H9 (cell line): ENCODE measurements around the gene NFIX. TPM values are rescaled to one million over a fixed set of nuclear protein-coding genes. Genes with fewer than 3 reads are reported as not detected.
A peak's percentile ranks its signal among the peaks of the same experiment; 100 is the strongest.

Experiments used
- DNase-seq: peaks from one replicate; pipeline ENCODE4 v3.0.0-alpha.2; 2017
- H2AFZ ChIP-seq: one replicate; pipeline ENCODE4 v1.6.1; 2013; ENCODE audit warnings: mild to moderate bottlenecking, low read length, control low read depth, moderate library complexity
- H2AK5ac ChIP-seq: 2 replicates; pipeline ENCODE4 v1.6.1; 2013; ENCODE audit warnings: low read length, control low read depth, mixed read lengths; ENCODE audit not compliant: insufficient read length
- H2BK120ac ChIP-seq: one replicate; pipeline ENCODE4 v1.6.1; 2013; ENCODE audit warnings: low read depth, mild to moderate bottlenecking, low read length, control low read depth, inconsistent platforms; ENCODE audit not compliant: poor library complexity, severe bottlenecking
- H2BK12ac ChIP-seq: 2 replicates; pipeline ENCODE4 v1.6.1; 2013; ENCODE audit warnings: low read length, control low read depth, mixed read lengths, low read depth; ENCODE audit not compliant: insufficient read length
- H2BK15ac ChIP-seq: 2 replicates; pipeline ENCODE4 v1.6.1; 2013; ENCODE audit warnings: low read depth, low read length, control low read depth
- H2BK20ac ChIP-seq: one replicate; pipeline ENCODE4 v1.6.1; 2013; ENCODE audit warnings: low read depth, mild to moderate bottlenecking, low read length, control low read depth, inconsistent platforms; ENCODE audit not compliant: poor library complexity, severe bottlenecking
- H2BK5ac ChIP-seq: 2 replicates; pipeline ENCODE4 v1.6.1; 2013; ENCODE audit warnings: low read length, control low read depth, mixed read lengths; ENCODE audit not compliant: insufficient read length
- H3K14ac ChIP-seq: 2 replicates; pipeline ENCODE4 v1.6.1; 2013; ENCODE audit warnings: low read length, control low read depth; ENCODE audit not compliant: insufficient read depth
- H3K18ac ChIP-seq: 2 replicates; pipeline ENCODE4 v1.6.1; 2013; ENCODE audit warnings: low read depth, mild to moderate bottlenecking, mixed read lengths, low read length, control low read depth; ENCODE audit not compliant: insufficient read length
- H3K23ac ChIP-seq: 2 replicates; pipeline ENCODE4 v1.6.1; 2013; ENCODE audit warnings: low read length, control low read depth, mixed read lengths, low read depth; ENCODE audit not compliant: insufficient read length
- H3K23me2 ChIP-seq: 2 replicates; pipeline ENCODE4 v1.6.1; 2013; ENCODE audit warnings: low read depth, mild to moderate bottlenecking, mixed read lengths, low read length, control low read depth; ENCODE audit not compliant: insufficient read length, poor library complexity, severe bottlenecking
- H3K27ac ChIP-seq: 2 replicates; pipeline ENCODE4 v1.5.1; 2013; ENCODE audit warnings: low read length, control low read depth, mixed read lengths, low read depth; ENCODE audit not compliant: insufficient read length
- H3K27me3 ChIP-seq: 2 replicates; pipeline ENCODE4 v1.6.1; 2013; ENCODE audit warnings: low read length, control low read depth, inconsistent platforms; ENCODE audit not compliant: insufficient read depth
- H3K4ac ChIP-seq: 2 replicates; pipeline ENCODE4 v1.6.1; 2013; ENCODE audit warnings: low read depth, mild to moderate bottlenecking, control low read depth, inconsistent platforms, low read length, moderate library complexity
- H3K4me1 ChIP-seq: 2 replicates; pipeline ENCODE4 v1.6.1; 2013; ENCODE audit warnings: low read length, control low read depth, inconsistent platforms; ENCODE audit not compliant: insufficient read depth
- H3K4me2 ChIP-seq: 2 replicates; pipeline ENCODE4 v1.6.1; 2013; ENCODE audit warnings: low read length, control low read depth, mixed read lengths; ENCODE audit not compliant: insufficient read length, insufficient read depth
- H3K56ac ChIP-seq: 2 replicates; pipeline ENCODE4 v1.6.1; 2013; ENCODE audit warnings: low read depth, mild to moderate bottlenecking, mixed read lengths, low read length, control low read depth; ENCODE audit not compliant: insufficient read length
- H3K79me1 ChIP-seq: 2 replicates; pipeline ENCODE4 v1.6.1; 2013; ENCODE audit warnings: low read depth, mild to moderate bottlenecking, moderate library complexity, low read length, control low read depth, inconsistent platforms; ENCODE audit not compliant: insufficient read depth, poor library complexity, severe bottlenecking
- H3K79me2 ChIP-seq: 2 replicates; pipeline ENCODE4 v1.6.1; 2013; ENCODE audit warnings: low read length, control low read depth, inconsistent platforms; ENCODE audit not compliant: insufficient read depth
- H3K9ac ChIP-seq: 2 replicates; pipeline ENCODE4 v1.6.1; 2013; ENCODE audit warnings: low read length, control low read depth, mixed read lengths; ENCODE audit not compliant: insufficient read length; ENCODE audit errors: extremely low read depth
- H3K9me3 ChIP-seq: one replicate; pipeline ENCODE4 v1.6.1; 2013; ENCODE audit warnings: low read depth, low read length, inconsistent platforms; ENCODE audit not compliant: control insufficient read depth
- H3T11ph ChIP-seq: one replicate; pipeline ENCODE4 v1.6.1; 2013; ENCODE audit warnings: mild to moderate bottlenecking, low read length, control low read depth, inconsistent platforms
- H4K20me1 ChIP-seq: one replicate; pipeline ENCODE4 v1.6.1; 2013; ENCODE audit not compliant: control insufficient read depth, insufficient read length, insufficient read depth
- H4K5ac ChIP-seq: 2 replicates; pipeline ENCODE4 v1.6.1; 2013; ENCODE audit warnings: low read depth, mild to moderate bottlenecking, mixed read lengths, low read length, control low read depth; ENCODE audit not compliant: insufficient read length
- H4K8ac ChIP-seq: replicated peaks from 2 replicates; pipeline ENCODE4 v1.6.1; 2013; ENCODE audit warnings: low read length, control low read depth, mixed read lengths, low read depth; ENCODE audit not compliant: insufficient read length
- H4K91ac ChIP-seq: 2 replicates; pipeline ENCODE4 v1.6.1; 2013; ENCODE audit warnings: low read depth, mild to moderate bottlenecking, moderate library complexity, mixed read lengths, low read length, control low read depth; ENCODE audit not compliant: insufficient read length
- H3K27ac Mint-ChIP-seq, 3 experiments: 2 replicates in 2 of 3; 3 replicates in 1 of 3; pipeline ENCODE4 v1.8.0; 2020 to 2021; ENCODE audit warnings: mixed read lengths in 3 of 3, mild to moderate bottlenecking in 1 of 3, moderate library complexity in 1 of 3
- H3K27me3 Mint-ChIP-seq: 2 replicates; pipeline ENCODE4 v1.8.0; 2021; ENCODE audit warnings: low read depth, mild to moderate bottlenecking, moderate library complexity, mixed read lengths
- H3K36me3 Mint-ChIP-seq, 3 experiments: 2 replicates in 2 of 3; 3 replicates in 1 of 3; pipeline ENCODE4 v1.8.0; 2020 to 2021; ENCODE audit warnings: low read depth in 3 of 3, mixed read lengths in 3 of 3; ENCODE audit not compliant: insufficient read depth in 1 of 3
- H3K4me1 Mint-ChIP-seq, 2 experiments: 2 replicates each; pipeline ENCODE4 v1.8.0; 2020; ENCODE audit warnings: mixed read lengths in 2 of 2
- H3K4me3 Mint-ChIP-seq, 2 experiments: 2 replicates in 1 of 2; 3 replicates in 1 of 2; pipeline ENCODE4 v1.8.0; 2020 to 2021; ENCODE audit warnings: mild to moderate bottlenecking in 2 of 2, mixed read lengths in 2 of 2, moderate library complexity in 1 of 2
- H3K9me3 Mint-ChIP-seq, 2 experiments: 2 replicates in 1 of 2; 3 replicates in 1 of 2; pipeline ENCODE4 v1.8.0; 2020; ENCODE audit warnings: mild to moderate bottlenecking in 2 of 2, mixed read lengths in 2 of 2, moderate library complexity in 1 of 2
- WGBS: extraction: QIAGEN DNeasy Blood & Tissue Kit; methylation state at CpG from one replicate; pipeline ENCODE4 v1.1.7; 2013; ENCODE audit warnings: missing lambda C conversion rate, low lambda C conversion rate, mixed read lengths; ENCODE audit not compliant: insufficient read length; ENCODE audit errors: extremely low coverage; 5-methylcytosine and 5-hydroxymethylcytosine counted together
- total RNA-seq: library from RNA; stranded (reverse); gene quantifications from 2 replicates; pipeline ENCODE4 v1.2.1, GENCODE V29; 2021
- TF ChIP-seq, protein P1 (sequence below): fragments of 200-600 bp; sonication (generic); conservative IDR thresholded peaks from 3 replicates; pipeline ENCODE4 v1.8.0; 2021; ENCODE audit warnings: antibody characterized with exemption, mild to moderate bottlenecking

NFIX gene
- total RNA-seq, 1 experiment from 2014 or later = 0.31 TPM

DNA sequence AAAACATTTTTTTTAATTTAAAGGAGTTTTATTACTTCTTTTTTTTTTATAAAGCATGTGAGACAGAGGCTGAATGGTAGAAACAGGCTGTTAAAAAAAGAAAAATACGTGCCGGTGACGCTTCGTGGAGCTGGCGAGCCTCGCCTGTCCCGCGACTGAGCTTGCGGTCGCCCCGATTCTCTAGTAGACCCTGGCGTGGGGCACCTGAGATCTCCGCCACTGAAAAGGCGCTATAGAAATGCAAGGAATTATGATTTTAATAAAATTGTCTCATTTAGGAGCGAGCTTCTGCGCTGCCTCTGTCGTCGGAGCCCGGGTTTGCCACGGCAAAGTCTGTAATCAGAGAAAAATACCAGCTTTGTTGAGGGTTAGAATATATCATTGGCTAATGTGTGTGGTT lies 18.4 kb downstream of the NFIX start:
- peaks cover 31 to 73% of the 10 kb centered on the region in 2 experiments for H3K4me1 Mint-ChIP-seq
- H2AFZ ChIP-seq = no peak overlapping the region

More for the DNA sequence above, 18.4 kb downstream of the NFIX start:
- H4K91ac ChIP-seq = no peak overlapping the region
- no peak overlapping the region for H2BK5ac ChIP-seq
- peaks cover 5% of the 10 kb centered on the region for H3K23me2 ChIP-seq
- no CpG with 5 or more reads among the region's 20 CpGs for WGBS
- H3K4ac ChIP-seq = no peak overlapping the region
- no peak overlapping the region for H3K18ac ChIP-seq
- H3K79me1 ChIP-seq = no peaks in the 10 kb centered on the region
- peaks cover 96% of the 10 kb centered on the region for H3K27me3 ChIP-seq
- H3K56ac ChIP-seq = no peak overlapping the region
- H2BK12ac ChIP-seq = no peak overlapping the region
- H2AK5ac ChIP-seq = no peak overlapping the region
- no peak overlapping the region for H3K27ac ChIP-seq
- no peak overlapping the region for H3T11ph ChIP-seq
- no peak overlapping the region for H3K4me2 ChIP-seq
- no peak overlapping the region for H2BK15ac ChIP-seq
- H3K23ac ChIP-seq = no peak overlapping the region
- Mint-ChIP-seq H3K27me3 (peaks cover 100% of the 10 kb centered on the region), H3K27ac (no peak overlapping the region), H3K36me3 (no peaks in the 10 kb centered on the region), H3K4me3 (peak overlapping the region in 1 of 2 experiments; percentile 46; a peak in 1 of 5 replicates), H3K9me3 (peaks cover 4 to 11% of the 10 kb centered on the region in 2 experiments)
- peaks cover 2% of the 10 kb centered on the region for H4K20me1 ChIP-seq
- no peak overlapping the region for H4K5ac ChIP-seq
- no peak overlapping the region for H2BK120ac ChIP-seq
- TF ChIP-seq, protein P1, sequence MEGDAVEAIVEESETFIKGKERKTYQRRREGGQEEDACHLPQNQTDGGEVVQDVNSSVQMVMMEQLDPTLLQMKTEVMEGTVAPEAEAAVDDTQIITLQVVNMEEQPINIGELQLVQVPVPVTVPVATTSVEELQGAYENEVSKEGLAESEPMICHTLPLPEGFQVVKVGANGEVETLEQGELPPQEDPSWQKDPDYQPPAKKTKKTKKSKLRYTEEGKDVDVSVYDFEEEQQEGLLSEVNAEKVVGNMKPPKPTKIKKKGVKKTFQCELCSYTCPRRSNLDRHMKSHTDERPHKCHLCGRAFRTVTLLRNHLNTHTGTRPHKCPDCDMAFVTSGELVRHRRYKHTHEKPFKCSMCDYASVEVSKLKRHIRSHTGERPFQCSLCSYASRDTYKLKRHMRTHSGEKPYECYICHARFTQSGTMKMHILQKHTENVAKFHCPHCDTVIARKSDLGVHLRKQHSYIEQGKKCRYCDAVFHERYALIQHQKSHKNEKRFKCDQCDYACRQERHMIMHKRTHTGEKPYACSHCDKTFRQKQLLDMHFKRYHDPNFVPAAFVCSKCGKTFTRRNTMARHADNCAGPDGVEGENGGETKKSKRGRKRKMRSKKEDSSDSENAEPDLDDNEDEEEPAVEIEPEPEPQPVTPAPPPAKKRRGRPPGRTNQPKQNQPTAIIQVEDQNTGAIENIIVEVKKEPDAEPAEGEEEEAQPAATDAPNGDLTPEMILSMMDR = no peak
- H2BK20ac ChIP-seq = no peak overlapping the region
- H3K4me1 ChIP-seq = peaks cover 6% of the 10 kb centered on the region; the same call in 1 of the 2 replicates
- no peak overlapping the region for H3K14ac ChIP-seq
- DNase-seq = no peak
- no peaks in the 10 kb centered on the region for H3K79me2 ChIP-seq
- no peak overlapping the region for H4K8ac ChIP-seq
- no peaks in the 10 kb centered on the region for H3K9me3 ChIP-seq
- no peak overlapping the region for H3K9ac ChIP-seq
